ENCODE measurements around the gene IGFL2. TPM values are rescaled to one million over a fixed set of nuclear protein-coding genes. Genes with fewer than 3 reads are reported as not detected.

IGFL2 gene
- total and polyA plus RNA-seq, 9 of the 15 experiments (the other 6 are each of a cell fraction or from before 2014, with no cell fraction given): 0.42 to 1.7 (median 0.75) TPM; not detected in 2

DNA sequence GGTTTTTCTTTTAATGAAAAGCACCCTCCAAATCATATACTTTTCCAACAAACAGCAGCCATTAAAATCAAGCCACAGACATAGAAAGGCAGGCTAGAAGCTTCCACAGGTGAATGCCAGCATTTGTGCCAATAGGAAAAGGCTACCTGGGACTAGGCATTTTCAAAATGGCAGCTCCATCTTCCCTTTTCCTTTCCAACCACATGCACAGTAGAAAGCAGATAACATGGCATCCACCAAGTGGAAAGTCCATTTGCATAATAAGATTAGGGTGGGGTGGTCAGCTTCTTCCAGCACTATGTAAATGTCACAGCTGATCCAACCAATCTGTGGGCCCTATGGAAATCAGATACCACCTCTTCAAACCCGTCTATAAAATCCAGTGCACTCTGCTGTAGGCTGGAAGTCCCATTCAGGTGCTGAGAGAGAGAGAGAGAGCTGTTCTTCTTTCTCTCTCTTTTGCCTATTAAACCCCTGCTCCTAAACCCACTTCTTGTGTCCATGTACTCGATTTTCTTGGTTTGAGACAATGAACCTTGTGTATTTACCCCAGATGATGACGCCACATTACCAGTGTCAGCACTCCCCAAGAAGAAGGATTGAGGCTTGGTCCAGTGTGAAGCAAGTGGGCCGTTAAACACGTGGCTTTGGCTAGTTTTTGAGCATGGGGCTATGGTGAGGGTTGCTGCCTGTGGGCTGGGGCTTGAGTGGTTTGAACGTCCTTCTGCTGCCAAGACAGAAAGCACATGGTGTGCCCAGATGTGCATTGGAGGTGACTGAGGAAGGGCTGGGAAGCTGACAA lies 57.3 kb downstream of the IGFL2 start (continued):
- TF ChIP-seq NELFE (IDR thresholded peaks at IDR 0.05; ENCODE audit: insufficient read depth, insufficient read length) (no peak), KDM4B (IDR thresholded peaks at IDR 0.05; ENCODE audit: borderline replicate concordance in 2 of 2, low read depth in 1 of 2) (no peak), ZNF766 (CRISPR knock-in tag; conservative IDR thresholded peaks at IDR 0.05) (peak; percentile 78), RBM14 (IDR thresholded peaks at IDR 0.05; ENCODE audit: borderline replicate concordance, insufficient read depth, low read depth, low read length) (no peak), MECOM (CRISPR knock-in tag; IDR thresholded peaks at IDR 0.05) (no peak; the same call in 1 of the 2 replicates), DACH1 (IDR thresholded peaks at IDR 0.05; ENCODE audit: partially characterized antibody) (peak; percentile 49), PHF8 (IDR thresholded peaks at IDR 0.05; ENCODE audit: borderline replicate concordance, low read length) (peak; percentile 21; the same call in 1 of the 2 replicates), ZNF436 (CRISPR knock-in tag; IDR thresholded peaks at IDR 0.05) (no peak), BRD4 (IDR thresholded peaks at IDR 0.05) (no peak), NONO (IDR thresholded peaks at IDR 0.05; ENCODE audit: low read depth in 2 of 2, low read length in 1 of 2) (no peak), TEAD2 (tag; IDR thresholded peaks at IDR 0.05) (no peak), MAFG (tag; conservative IDR thresholded peaks at IDR 0.05) (no peak), CAMTA2 (CRISPR knock-in tag; conservative IDR thresholded peaks at IDR 0.05) (no peak), FIP1L1 (IDR thresholded peaks at IDR 0.05; ENCODE audit: low read depth, low read length, poor library complexity, severe bottlenecking) (no peak), ZNF311 (CRISPR knock-in tag; IDR thresholded peaks at IDR 0.05) (no peak), PML (IDR thresholded peaks at IDR 0.05; ENCODE audit: low read length) (no peak), MEF2A (IDR thresholded peaks at IDR 0.05; ENCODE audit: control insufficient read depth, low read depth, low read length) (no peak), SNRNP70 (optimal IDR thresholded peaks at IDR 0.05; ENCODE audit: low read depth, low read length) (no peak), POU5F1 (IDR thresholded peaks at IDR 0.05; ENCODE audit: borderline replicate concordance, low read depth, low read length, partially characterized antibody) (no peak), FOXK1 (CRISPR knock-in tag; IDR thresholded peaks at IDR 0.05; ENCODE audit: borderline replicate concordance) (0 out of 2 replicates have a peak, but pooled peaks have one; percentile 57)
- TF ChIP-seq, protein P1, sequence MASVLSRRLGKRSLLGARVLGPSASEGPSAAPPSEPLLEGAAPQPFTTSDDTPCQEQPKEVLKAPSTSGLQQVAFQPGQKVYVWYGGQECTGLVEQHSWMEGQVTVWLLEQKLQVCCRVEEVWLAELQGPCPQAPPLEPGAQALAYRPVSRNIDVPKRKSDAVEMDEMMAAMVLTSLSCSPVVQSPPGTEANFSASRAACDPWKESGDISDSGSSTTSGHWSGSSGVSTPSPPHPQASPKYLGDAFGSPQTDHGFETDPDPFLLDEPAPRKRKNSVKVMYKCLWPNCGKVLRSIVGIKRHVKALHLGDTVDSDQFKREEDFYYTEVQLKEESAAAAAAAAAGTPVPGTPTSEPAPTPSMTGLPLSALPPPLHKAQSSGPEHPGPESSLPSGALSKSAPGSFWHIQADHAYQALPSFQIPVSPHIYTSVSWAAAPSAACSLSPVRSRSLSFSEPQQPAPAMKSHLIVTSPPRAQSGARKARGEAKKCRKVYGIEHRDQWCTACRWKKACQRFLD (CRISPR knock-in tag; IDR thresholded peaks at IDR 0.05): no peak
- TF ChIP-seq, protein P2, sequence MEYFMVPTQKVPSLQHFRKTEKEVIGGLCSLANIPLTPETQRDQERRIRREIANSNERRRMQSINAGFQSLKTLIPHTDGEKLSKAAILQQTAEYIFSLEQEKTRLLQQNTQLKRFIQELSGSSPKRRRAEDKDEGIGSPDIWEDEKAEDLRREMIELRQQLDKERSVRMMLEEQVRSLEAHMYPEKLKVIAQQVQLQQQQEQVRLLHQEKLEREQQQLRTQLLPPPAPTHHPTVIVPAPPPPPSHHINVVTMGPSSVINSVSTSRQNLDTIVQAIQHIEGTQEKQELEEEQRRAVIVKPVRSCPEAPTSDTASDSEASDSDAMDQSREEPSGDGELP (CRISPR knock-in tag; IDR thresholded peaks at IDR 0.05; ENCODE audit: borderline replicate concordance): peak; percentile 76
- TF ChIP-seq, protein P3, sequence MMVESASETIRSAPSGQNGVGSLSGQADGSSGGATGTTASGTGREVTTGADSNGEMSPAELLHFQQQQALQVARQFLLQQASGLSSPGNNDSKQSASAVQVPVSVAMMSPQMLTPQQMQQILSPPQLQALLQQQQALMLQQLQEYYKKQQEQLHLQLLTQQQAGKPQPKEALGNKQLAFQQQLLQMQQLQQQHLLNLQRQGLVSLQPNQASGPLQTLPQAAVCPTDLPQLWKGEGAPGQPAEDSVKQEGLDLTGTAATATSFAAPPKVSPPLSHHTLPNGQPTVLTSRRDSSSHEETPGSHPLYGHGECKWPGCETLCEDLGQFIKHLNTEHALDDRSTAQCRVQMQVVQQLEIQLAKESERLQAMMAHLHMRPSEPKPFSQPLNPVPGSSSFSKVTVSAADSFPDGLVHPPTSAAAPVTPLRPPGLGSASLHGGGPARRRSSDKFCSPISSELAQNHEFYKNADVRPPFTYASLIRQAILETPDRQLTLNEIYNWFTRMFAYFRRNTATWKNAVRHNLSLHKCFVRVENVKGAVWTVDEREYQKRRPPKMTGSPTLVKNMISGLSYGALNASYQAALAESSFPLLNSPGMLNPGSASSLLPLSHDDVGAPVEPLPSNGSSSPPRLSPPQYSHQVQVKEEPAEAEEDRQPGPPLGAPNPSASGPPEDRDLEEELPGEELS (CRISPR knock-in tag; IDR thresholded peaks at IDR 0.05; ENCODE audit: borderline replicate concordance): no peak

Data from K562 (cell line).